Loucy (cell line): ENCODE measurements around the gene PHEX.

Source experiments
- CTCF ChIP-seq: fragments of 200-600 bp; sonication (generic); conservative IDR thresholded peaks from 2 replicates; pipeline ENCODE4 v1.5.1; 2014; ENCODE audit warnings: mild to moderate bottlenecking, antibody characterized with exemption, low read length
- EZH2phosphoT487 ChIP-seq: fragments of 200-600 bp; IDR thresholded peaks from 2 replicates; pipeline ENCODE4 v1.6.1; 2018; ENCODE audit warnings: antibody characterized with exemption, mild to moderate bottlenecking, moderate library complexity, borderline replicate concordance

- TF ChIP-seq CTCF: no peak
- TF ChIP-seq EZH2phosphoT487: no peak
Measured at GRCh38 chrX:22088326-22088725, 56.2 kb downstream of the PHEX start.
